Measurements from ENCODE around the gene ANO5.

GRCh38 chr11:22192289-22192641, 620 bp upstream of the ANO5 start:
- TF ChIP-seq CTCF (IDR thresholded peaks at IDR 0.05; ENCODE audit: extremely low read depth in 1 of 2, insufficient read depth in 1 of 2, low read depth in 1 of 2, low read length in 2 of 2) = peak in 1 of 2 donors; percentile 9
- no peak for TF ChIP-seq POLR2A (IDR thresholded peaks at IDR 0.05; ENCODE audit: low read depth, low read length)
- TF ChIP-seq EZH2 (IDR thresholded peaks at IDR 0.05; ENCODE audit: borderline replicate concordance, low read depth, low read length, severe bottlenecking) = no peak
- no peak for TF ChIP-seq MYC (IDR thresholded peaks at IDR 0.05; ENCODE audit: low read depth, low read length)
- no peak for TF ChIP-seq MAX (IDR thresholded peaks at IDR 0.05; ENCODE audit: insufficient read depth, insufficient read length)
- TF ChIP-seq POLR2AphosphoS5 (IDR thresholded peaks at IDR 0.05; ENCODE audit: insufficient read depth, low read depth, low read length) = no peak
- TF ChIP-seq FOS (IDR thresholded peaks at IDR 0.05; ENCODE audit: borderline replicate concordance, insufficient read depth, low read length) = no peak
